Subcutaneous adipose tissue (tissue), 4 donors: ENCODE results near the gene TNF. TPM values are rescaled to one million over a fixed set of nuclear protein-coding genes. Genes with fewer than 3 reads are reported as not detected.

Source experiments
- small RNA-seq: library from RNA; depleted of rRNA; stranded (forward); fragments of <200 nt; gene quantifications from one replicate; pipeline ENCODE3, GENCODE V24; 2016
- total RNA-seq, 4 donors: library from RNA; depleted of rRNA; stranded (reverse); fragments of >200 nt; gene quantifications; one replicate each; pipeline ENCODE4 v1.1.0, GENCODE V29; 2016

TNF gene
- total RNA-seq, 4 donors from 2014 or later, result 0.22 to 0.82 TPM; not detected in 2

Small RNA genes lying within 50 kb of the gene (small RNA-seq; reads per million reads assigned to genes)
- 12.6 reads per million, percentile 92 among the genes with 10 or more reads in this experiment for gene SNORA38
- 693 reads per million, percentile 99 among the genes with 10 or more reads in this experiment for gene SNORD117
- not detected for gene SNORD84
- not detected for gene UQCRHP1

Other genes with a start within 250 kb of the TNF start
- gene HLA-B, start 218.4 kb upstream of the TNF start, total RNA-seq, result 1,000 to 10,000 TPM in 2 of 4 donors, 100 to 1,000 TPM in 2; 568 to 1,906 (median 1,383) TPM
- gene MICA, start 172.0 kb upstream of the TNF start, total RNA-seq, result 10 to 100 TPM; 13.4 to 23.5 (median 15.9) TPM
- 1 to 10 TPM; 2.3 to 9.3 (median 3.8) TPM for gene MICB, start 77.4 kb upstream of the TNF start, total RNA-seq
- not detected for gene MCCD1, start 46.6 kb upstream of the TNF start, total RNA-seq
- 100 to 1,000 TPM; 168 to 258 (median 217) TPM for gene DDX39B, start 33.6 kb upstream of the TNF start, total RNA-seq
- 1 to 10 TPM in 1 of 4 donors, under 1 TPM in 1, not detected in 2; 0.68 to 1.5 TPM for gene ATP6V1G2, start 29.0 kb upstream of the TNF start, total RNA-seq
- gene NFKBIL1, start 28.0 kb upstream of the TNF start, total RNA-seq, result 10 to 100 TPM in 3 of 4 donors, 1 to 10 TPM in 1; 5.2 to 54.4 (median 28.1) TPM
- gene LTA, start 3.3 kb upstream of the TNF start, total RNA-seq, result not detected
- gene LTB, start 6.9 kb downstream of the TNF start, total RNA-seq, result under 1 TPM in 2 of 4 donors, not detected in 2; 0.66 to 0.85 TPM
- gene LST1, start 10.7 kb downstream of the TNF start, total RNA-seq, result 10 to 100 TPM; 10.4 to 53.9 (median 12.5) TPM
- under 1 TPM in 1 of 4 donors, not detected in 3; 0.68 TPM for gene NCR3, start 17.4 kb downstream of the TNF start, total RNA-seq
- gene AIF1, start 39.7 kb downstream of the TNF start, total RNA-seq, result 100 to 1,000 TPM in 2 of 4 donors, 10 to 100 TPM in 2; 30.9 to 177 (median 76.2) TPM
- 10 to 100 TPM; 36.0 to 79.5 (median 46.5) TPM for gene PRRC2A, start 45.1 kb downstream of the TNF start, total RNA-seq
- 100 to 1,000 TPM; 152 to 230 (median 170) TPM for gene BAG6, start 77.1 kb downstream of the TNF start, total RNA-seq
- 1 to 10 TPM; 1.5 to 4.4 (median 3.1) TPM for gene APOM, start 80.3 kb downstream of the TNF start, total RNA-seq
- gene C6orf47, start 85.2 kb downstream of the TNF start, total RNA-seq, result 10 to 100 TPM; 12.9 to 19.2 (median 15.7) TPM
- gene GPANK1, start 89.4 kb downstream of the TNF start, total RNA-seq, result 10 to 100 TPM; 13.4 to 20.0 (median 16.7) TPM
- 100 to 1,000 TPM; 146 to 170 (median 165) TPM for gene CSNK2B, start 90.5 kb downstream of the TNF start, total RNA-seq
- 10 to 100 TPM in 1 of 4 donors, 1 to 10 TPM in 3; 4.4 to 19.2 (median 6.5) TPM for gene LY6G5B, start 94.4 kb downstream of the TNF start, total RNA-seq
- 1 to 10 TPM in 2 of 4 donors, not detected in 2; 1.4 to 1.5 TPM for gene LY6G5C, start 105.5 kb downstream of the TNF start, total RNA-seq
- 10 to 100 TPM; 29.2 to 45.1 (median 35.6) TPM for gene ABHD16A, start 127.8 kb downstream of the TNF start, total RNA-seq
- not detected for gene LY6G6F, start 131.3 kb downstream of the TNF start, total RNA-seq
- not detected for gene LY6G6D, start 139.8 kb downstream of the TNF start, total RNA-seq
- not detected for gene LY6G6C, start 146.2 kb downstream of the TNF start, total RNA-seq
- gene MPIG6B, start 147.8 kb downstream of the TNF start, total RNA-seq, result under 1 TPM in 1 of 4 donors, not detected in 3; 0.33 TPM
- gene DDAH2, start 153.7 kb downstream of the TNF start, total RNA-seq, result 100 to 1,000 TPM; 112 to 189 (median 160) TPM
- gene CLIC1, start 161.0 kb downstream of the TNF start, total RNA-seq, result 100 to 1,000 TPM; 181 to 503 (median 311) TPM
- gene MSH5, start 164.4 kb downstream of the TNF start, total RNA-seq, result 10 to 100 TPM in 2 of 4 donors, 1 to 10 TPM in 2; 7.5 to 24.5 (median 9.0) TPM
- 1 to 10 TPM in 2 of 4 donors, not detected in 2; 2.0 to 8.3 TPM for gene SAPCD1, start 187.1 kb downstream of the TNF start, total RNA-seq
- gene VWA7, start 201.8 kb downstream of the TNF start, total RNA-seq, result not detected
- gene VARS1, start 220.2 kb downstream of the TNF start, total RNA-seq, result 10 to 100 TPM; 20.6 to 49.7 (median 31.2) TPM
- gene LSM2, start 231.4 kb downstream of the TNF start, total RNA-seq, result 10 to 100 TPM; 14.3 to 27.5 (median 24.0) TPM
- 1 to 10 TPM in 3 of 4 donors, under 1 TPM in 1; 0.65 to 2.9 (median 1.2) TPM for gene HSPA1L, start 239.7 kb downstream of the TNF start, total RNA-seq
- gene HSPA1A, start 240.0 kb downstream of the TNF start, total RNA-seq, result 100 to 1,000 TPM; 100 to 210 (median 165) TPM